DOHH2 (cell line): Measurements from ENCODE around the gene LRP2.
"Not testable (repeated sequence)": the region's sequence is repeated elsewhere in the genome, so short reads cannot be mapped to it uniquely, and the experiment has no call there.

Experiments
- H3F3A ChIP-seq: fragments of 200-600 bp; sonication (generic), shearing (Covaris generic); 2 replicates; pipeline ENCODE4 v1.6.0; 2016; ENCODE audit warnings: antibody characterized with exemption, mild to moderate bottlenecking; ENCODE audit not compliant: control insufficient read depth, insufficient read depth
- H3K27ac ChIP-seq: fragments of 200-600 bp; sonication (generic); 2 replicates; pipeline ENCODE4 v1.5.1; 2014; ENCODE audit warnings: low read depth, mild to moderate bottlenecking, low read length, moderate library complexity
- H3K27me3 ChIP-seq: fragments of 200-600 bp; sonication (generic); 2 replicates; pipeline ENCODE4 v1.6.1; 2014; ENCODE audit warnings: mild to moderate bottlenecking, low read length, mixed read lengths; ENCODE audit not compliant: control insufficient read depth
- H3K36me3 ChIP-seq: fragments of 200-600 bp; sonication (generic); 2 replicates; pipeline ENCODE4 v1.6.1; 2014; ENCODE audit warnings: mild to moderate bottlenecking, low read length, moderate library complexity, mixed read lengths; ENCODE audit not compliant: control insufficient read depth
- H3K4me1 ChIP-seq: fragments of 200-600 bp; sonication (generic); 2 replicates; pipeline ENCODE4 v1.6.1; 2014; ENCODE audit warnings: mild to moderate bottlenecking, low read length, mixed read lengths; ENCODE audit not compliant: control insufficient read depth
- H3K4me2 ChIP-seq: fragments of 200-600 bp; sonication (generic); 2 replicates; pipeline ENCODE4 v1.6.0; 2014; ENCODE audit warnings: mild to moderate bottlenecking, low read length, moderate library complexity
- H3K4me3 ChIP-seq: fragments of 200-600 bp; sonication (generic); 2 replicates; pipeline ENCODE4 v1.5.1; 2014; ENCODE audit warnings: mild to moderate bottlenecking, low read length, mixed read lengths
- H3K79me2 ChIP-seq: fragments of 200-600 bp; sonication (generic); 2 replicates; pipeline ENCODE4 v1.6.1; 2014; ENCODE audit warnings: mild to moderate bottlenecking, low read length, mixed read lengths; ENCODE audit not compliant: control insufficient read depth
- H3K9me2 ChIP-seq: fragments of 200-600 bp; sonication (generic); replicated peaks from 2 replicates; pipeline ENCODE4 v1.6.1; 2014; ENCODE audit warnings: mild to moderate bottlenecking, low read length, mixed read lengths; ENCODE audit not compliant: control insufficient read depth
- H3K9me3 ChIP-seq: fragments of 200-600 bp; sonication (generic); 2 replicates; pipeline ENCODE4 v1.6.1; 2014; ENCODE audit warnings: antibody characterized with exemption, low read length, mixed read lengths; ENCODE audit not compliant: control insufficient read depth, insufficient read depth
- H4K20me1 ChIP-seq: fragments of 200-600 bp; sonication (generic); 2 replicates; pipeline ENCODE4 v1.6.0; 2014; ENCODE audit warnings: low read depth, mild to moderate bottlenecking, antibody characterized with exemption, low read length, moderate library complexity; ENCODE audit not compliant: control insufficient read depth, insufficient read depth
- CTCF ChIP-seq: fragments of 200-600 bp; sonication (generic); IDR thresholded peaks from one replicate; pipeline ENCODE4 v1.5.1; 2014; ENCODE audit warnings: antibody characterized with exemption, mild to moderate bottlenecking, low read depth, low read length; ENCODE audit not compliant: poor library complexity, severe bottlenecking
- EZH2phosphoT487 ChIP-seq: fragments of 200-600 bp; sonication (generic); IDR thresholded peaks from 2 replicates; pipeline ENCODE4 v1.6.1; 2017; ENCODE audit warnings: borderline replicate concordance, mild to moderate bottlenecking, antibody characterized with exemption, low read length, moderate library complexity, mixed read lengths

Gene LRP2

GRCh38 chr2:169329688-169330554, 32.4 kb downstream of the LRP2 start:
- TF ChIP-seq CTCF (no peak), EZH2phosphoT487 (no peak)
- H3K36me3 ChIP-seq: no peaks in the 10 kb centered on the region
- H3K27me3 ChIP-seq: 0 out of 2 replicates have a peak, but pooled peaks cover 2% of the 10 kb centered on the region

GRCh38 chr2:169328785-169329184, 33.5 kb downstream of the LRP2 start:
- no peak for TF ChIP-seq CTCF
- TF ChIP-seq EZH2phosphoT487: no peak
- H3F3A ChIP-seq: no peaks in the 10 kb centered on the region
- H3K4me3 ChIP-seq: no peak overlapping the region
- H3K36me3 ChIP-seq: no peaks in the 10 kb centered on the region
- H3K27ac ChIP-seq: no peak overlapping the region
- no peaks in the 10 kb centered on the region for H3K9me2 ChIP-seq
- no peak overlapping the region for H3K4me2 ChIP-seq
- H4K20me1 ChIP-seq: no peaks in the 10 kb centered on the region
- H3K9me3 ChIP-seq: no peaks in the 10 kb centered on the region
- no peaks in the 10 kb centered on the region for H3K79me2 ChIP-seq
- no peaks in the 10 kb centered on the region for H3K4me1 ChIP-seq
- 0 out of 2 replicates have a peak, but pooled peaks cover 2% of the 10 kb centered on the region for H3K27me3 ChIP-seq

More at GRCh38 chr2:169329688-169330554, 32.4 kb downstream of the LRP2 start:
- H3K9me2 ChIP-seq: no peaks in the 10 kb centered on the region
- no peaks in the 10 kb centered on the region for H3K4me1 ChIP-seq
- no peaks in the 10 kb centered on the region for H3F3A ChIP-seq
- no peak overlapping the region for H3K4me2 ChIP-seq
- no peaks in the 10 kb centered on the region for H4K20me1 ChIP-seq
- no peak overlapping the region for H3K27ac ChIP-seq
- no peaks in the 10 kb centered on the region for H3K9me3 ChIP-seq
- H3K79me2 ChIP-seq: no peaks in the 10 kb centered on the region
- H3K4me3 ChIP-seq: no peak overlapping the region

GRCh38 chr2:169327837-169328236, 34.5 kb downstream of the LRP2 start:
- H3K27ac ChIP-seq, H3K4me1 ChIP-seq, H4K20me1 ChIP-seq, H3K79me2 ChIP-seq, H3F3A ChIP-seq, H3K27me3 ChIP-seq, H3K4me2 ChIP-seq, H3K36me3 ChIP-seq, H3K9me2 ChIP-seq, H3K9me3 ChIP-seq, H3K4me3 ChIP-seq: not testable (repeated sequence)

GRCh38 chr2:169325886-169326285, 36.4 kb downstream of the LRP2 start:
- H3K4me2 ChIP-seq, H3K9me2 ChIP-seq, H3K79me2 ChIP-seq, H4K20me1 ChIP-seq, H3F3A ChIP-seq, H3K9me3 ChIP-seq, H3K27ac ChIP-seq, H3K4me3 ChIP-seq, H3K4me1 ChIP-seq, H3K27me3 ChIP-seq, H3K36me3 ChIP-seq: not testable (repeated sequence)
